CD4-positive, CD25-positive, alpha-beta regulatory T cell (primary cell): ENCODE data around the gene VWA2. TPM values are rescaled to one million over a fixed set of nuclear protein-coding genes. Genes with fewer than 3 reads are reported as not detected.

Experiments
- ATAC-seq, 2 donors: fragments of 150-1000 bp; cut with Tn5 transposase; one replicate each; pipeline ENCODE4 v1.10.0; 2021; ENCODE audit warnings: low read depth in 2 of 2, moderate number of reproducible peaks in 2 of 2, moderate library complexity in 1 of 2
- DNase-seq, 3 donors: peaks; one replicate each; pipeline versions ENCODE4 v3.0.0 to v3.0.0-alpha.2; 2012 to 2022; ENCODE audit warnings: mixed read lengths in 1 of 3
- H3K27ac ChIP-seq: one replicate; pipeline ENCODE4 v1.7.0; 2013; ENCODE audit warnings: mild to moderate bottlenecking, low read length; ENCODE audit not compliant: insufficient read depth, poor library complexity, severe bottlenecking
- H3K27me3 ChIP-seq: one replicate; pipeline ENCODE4 v1.7.0; 2013; ENCODE audit warnings: low read length; ENCODE audit not compliant: control insufficient read depth, insufficient read depth
- H3K36me3 ChIP-seq: one replicate; pipeline ENCODE4 v1.7.0; 2013; ENCODE audit warnings: mild to moderate bottlenecking, low read length, moderate library complexity; ENCODE audit not compliant: control insufficient read depth, insufficient read depth
- H3K4me1 ChIP-seq: 2 replicates; pipeline ENCODE4 v1.7.0; 2013; ENCODE audit warnings: mild to moderate bottlenecking, low read length; ENCODE audit not compliant: insufficient read depth, control insufficient read depth, poor library complexity, severe bottlenecking
- H3K4me3 ChIP-seq: one replicate; pipeline ENCODE4 v1.7.0; 2013; ENCODE audit warnings: low read depth, mild to moderate bottlenecking, low read length, moderate library complexity
- H3K9me3 ChIP-seq, 2 experiments: 1 replicate in 1 of 2; 2 replicates in 1 of 2; pipeline ENCODE4 v1.7.0; 2013; ENCODE audit warnings: low read length in 2 of 2, mild to moderate bottlenecking in 1 of 2, moderate library complexity in 1 of 2; ENCODE audit not compliant: control insufficient read depth in 2 of 2
- H3K27ac Mint-ChIP-seq, 3 donors: one replicate each; pipeline ENCODE4 v1.8.0; 2020 to 2022; ENCODE audit warnings: mild to moderate bottlenecking in 3 of 3, mixed read lengths in 3 of 3, moderate library complexity in 2 of 3
- H3K27me3 Mint-ChIP-seq: one replicate; pipeline ENCODE4 v1.8.0; 2022; ENCODE audit warnings: mild to moderate bottlenecking, mixed read lengths
- H3K36me3 Mint-ChIP-seq: one replicate; pipeline ENCODE4 v1.8.0; 2020; ENCODE audit warnings: mixed read lengths
- H3K4me1 Mint-ChIP-seq, 4 donors: one replicate each; pipeline ENCODE4 v1.8.0; 2020 to 2022; ENCODE audit warnings: mixed read lengths in 4 of 4, mild to moderate bottlenecking in 1 of 4
- H3K4me3 Mint-ChIP-seq, 4 donors: one replicate each; pipeline ENCODE4 v1.8.0; 2020 to 2022; ENCODE audit warnings: mild to moderate bottlenecking in 4 of 4, mixed read lengths in 4 of 4, moderate library complexity in 3 of 4
- H3K9me3 Mint-ChIP-seq, 7 donors: one replicate each; pipeline ENCODE4 v1.8.0; 2020 to 2022; ENCODE audit warnings: mixed read lengths in 7 of 7, mild to moderate bottlenecking in 3 of 7, moderate library complexity in 2 of 7
- polyA plus RNA-seq, 4 donors: library from polyadenylated mRNA; unstranded; fragments of 300-500 nt; fragmentation: Illumina TruSeq; gene quantifications; one replicate each; pipeline ENCODE4 v1.2.3, GENCODE V29; 2021
- total RNA-seq: library from RNA; stranded (reverse); gene quantifications from one replicate; pipeline ENCODE4 v1.2.3, GENCODE V29; 2022

VWA2 gene
- total and polyA plus RNA-seq, 5 donors from 2014 or later, result 0.12 TPM; not detected in 4

DNA sequence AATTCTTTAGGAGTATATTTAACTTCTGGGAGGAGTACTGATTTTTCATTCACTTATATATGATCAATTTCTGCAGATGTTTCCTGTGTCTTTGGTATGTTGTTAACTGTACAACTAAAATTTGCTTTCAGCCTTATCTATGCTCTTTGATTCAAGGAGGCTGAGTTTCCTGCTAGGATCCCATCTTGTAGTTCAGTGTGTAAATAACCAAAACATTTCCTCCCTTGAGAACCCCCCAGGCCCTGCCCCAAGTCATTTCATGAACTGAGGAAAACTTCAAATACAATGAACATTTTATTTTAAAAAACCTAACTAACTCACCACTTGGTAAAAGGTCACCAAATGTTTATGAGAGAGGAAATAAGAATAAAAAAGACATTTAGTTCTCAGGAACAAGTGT, 55.5 kb downstream of the VWA2 start:
- Histone ChIP-seq H3K9me3 (peaks cover 14 to 20% of the 10 kb centered on the region in 2 experiments), H3K36me3 (peaks cover 26% of the 10 kb centered on the region), H3K27me3 (no peaks in the 10 kb centered on the region), H3K27ac (no peak overlapping the region), H3K4me3 (no peak overlapping the region), H3K4me1 (no peaks in the 10 kb centered on the region)
- ATAC-seq, result no peak
- H3K9me3 Mint-ChIP-seq, result peaks cover 0 to 23% (median 5%) of the 10 kb centered on the region in 7 donors
- no peaks in the 10 kb centered on the region for H3K27me3 Mint-ChIP-seq
- H3K4me1 Mint-ChIP-seq, result no peaks in the 10 kb centered on the region
- H3K27ac Mint-ChIP-seq, result no peak overlapping the region
- DNase-seq, result no peak
- H3K36me3 Mint-ChIP-seq, result peaks cover 38% of the 10 kb centered on the region
- no peak overlapping the region for H3K4me3 Mint-ChIP-seq

DNA sequence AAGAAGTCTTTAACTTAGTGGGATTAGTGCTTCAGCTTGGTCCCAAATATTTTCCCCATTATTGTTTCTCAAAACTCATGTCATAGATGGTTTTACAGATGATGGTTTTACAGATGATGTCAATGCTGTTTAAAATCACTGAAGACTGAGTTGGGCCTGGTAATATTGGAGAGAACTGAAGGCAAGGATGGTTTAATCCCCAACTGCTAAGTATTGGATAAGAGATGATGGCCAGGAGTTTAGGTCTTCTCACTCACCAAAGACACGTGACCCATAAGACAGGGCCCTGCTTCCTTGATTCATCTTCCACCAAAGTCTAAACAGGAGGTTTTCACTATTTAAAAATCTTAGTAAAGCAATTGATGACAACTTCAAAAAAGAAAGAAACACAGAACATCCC, 56.3 kb downstream of the VWA2 start:
- Mint-ChIP-seq H3K4me3 (no peak overlapping the region), H3K9me3 (peaks cover 0 to 23% (median 5%) of the 10 kb centered on the region in 7 donors), H3K27ac (no peak overlapping the region), H3K27me3 (no peaks in the 10 kb centered on the region), H3K4me1 (no peaks in the 10 kb centered on the region), H3K36me3 (peaks cover 44% of the 10 kb centered on the region)
- ATAC-seq (no peak), DNase-seq (no peak)
- H3K27ac ChIP-seq, result no peak overlapping the region
- no peaks in the 10 kb centered on the region for H3K4me1 ChIP-seq
- no peak overlapping the region for H3K4me3 ChIP-seq
- H3K27me3 ChIP-seq, result no peaks in the 10 kb centered on the region
- H3K9me3 ChIP-seq, result peaks cover 14 to 20% of the 10 kb centered on the region in 2 experiments
- peaks cover 26% of the 10 kb centered on the region for H3K36me3 ChIP-seq

GRCh38 chr10:114297136-114297705, 58.2 kb downstream of the VWA2 start:
- Mint-ChIP-seq H3K27ac (no peak overlapping the region), H3K27me3 (no peaks in the 10 kb centered on the region), H3K4me3 (no peak overlapping the region), H3K4me1 (no peaks in the 10 kb centered on the region), H3K36me3 (peaks cover 49% of the 10 kb centered on the region), H3K9me3 (peaks cover 0 to 23% (median 5%) of the 10 kb centered on the region in 7 donors)
- ATAC-seq, result no peak
- no peaks in the 10 kb centered on the region for H3K27me3 ChIP-seq
- peaks cover 26% of the 10 kb centered on the region for H3K36me3 ChIP-seq
- no peak overlapping the region for H3K27ac ChIP-seq
- H3K4me1 ChIP-seq, result no peaks in the 10 kb centered on the region
- DNase-seq, result no peak
- peaks cover 14 to 20% of the 10 kb centered on the region in 2 experiments for H3K9me3 ChIP-seq
- no peak overlapping the region for H3K4me3 ChIP-seq

- ATAC-seq, result no peak
- H3K27ac Mint-ChIP-seq, result no peak overlapping the region
Observed at GRCh38 chr10:114300036-114300645, 61.1 kb downstream of the VWA2 start.

DNA sequence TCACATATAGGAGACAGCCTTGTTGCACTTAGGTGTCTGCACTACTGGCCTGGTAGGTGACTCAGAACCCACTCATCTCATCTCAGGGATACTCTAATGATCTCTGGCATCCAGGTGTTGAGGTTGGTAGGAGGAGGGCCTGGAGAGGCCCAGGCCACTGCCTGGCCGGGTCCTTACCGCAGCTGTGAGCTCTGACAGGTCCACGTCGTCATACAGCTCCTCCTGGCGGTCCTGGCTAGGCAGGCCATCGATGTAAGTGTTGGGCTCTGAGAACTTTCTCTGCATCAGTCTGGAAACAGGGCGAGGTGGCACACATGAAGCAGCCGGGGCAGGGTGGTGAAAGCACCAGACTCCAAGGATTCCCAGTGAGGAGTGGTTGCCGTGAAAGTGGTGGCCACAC, 62.1 kb downstream of the VWA2 start:
- H3K27me3 ChIP-seq, result no peaks in the 10 kb centered on the region
- H3K4me1 Mint-ChIP-seq, result peaks cover 5 to 13% (median 9%) of the 10 kb centered on the region in 4 donors
- peaks cover 0 to 5% (median 2%) of the 10 kb centered on the region in 7 donors for H3K9me3 Mint-ChIP-seq
- H3K4me3 ChIP-seq, result no peak overlapping the region
- H3K36me3 Mint-ChIP-seq, result peaks cover 30% of the 10 kb centered on the region
- H3K27me3 Mint-ChIP-seq, result no peaks in the 10 kb centered on the region
- DNase-seq, result no peak
- H3K36me3 ChIP-seq, result peaks cover 14% of the 10 kb centered on the region
- H3K27ac ChIP-seq, result no peak overlapping the region
- H3K9me3 ChIP-seq, result peaks cover 3 to 6% of the 10 kb centered on the region in 2 experiments
- ATAC-seq, result no peak
- no peak overlapping the region for H3K4me3 Mint-ChIP-seq
- H3K4me1 ChIP-seq, result peaks cover 15% of the 10 kb centered on the region
- no peak overlapping the region for H3K27ac Mint-ChIP-seq

More at GRCh38 chr10:114300036-114300645, 61.1 kb downstream of the VWA2 start:
- Histone ChIP-seq H3K9me3 (peaks cover 13 to 17% of the 10 kb centered on the region in 2 experiments), H3K27ac (no peak overlapping the region), H3K4me1 (peaks cover 15% of the 10 kb centered on the region), H3K27me3 (no peaks in the 10 kb centered on the region), H3K4me3 (no peak overlapping the region), H3K36me3 (peaks cover 24% of the 10 kb centered on the region)
- no peak overlapping the region for H3K4me3 Mint-ChIP-seq
- no peaks in the 10 kb centered on the region for H3K27me3 Mint-ChIP-seq
- DNase-seq, result no peak
- peaks cover 0 to 16% (median 5%) of the 10 kb centered on the region in 7 donors for H3K9me3 Mint-ChIP-seq
- peaks cover 41% of the 10 kb centered on the region for H3K36me3 Mint-ChIP-seq
- peaks cover 5 to 13% (median 9%) of the 10 kb centered on the region in 4 donors for H3K4me1 Mint-ChIP-seq

GRCh38 chr10:114301951-114302710, 63.1 kb downstream of the VWA2 start:
- Histone ChIP-seq H3K27me3 (no peaks in the 10 kb centered on the region), H3K4me1 (peaks cover 15% of the 10 kb centered on the region), H3K4me3 (no peak overlapping the region), H3K36me3 (peaks cover 4% of the 10 kb centered on the region), H3K27ac (no peak overlapping the region), H3K9me3 (no peaks in the 10 kb centered on the region)
- Mint-ChIP-seq H3K27me3 (no peaks in the 10 kb centered on the region), H3K4me3 (no peak overlapping the region), H3K9me3 (peaks cover 0 to 2% (median 0%) of the 10 kb centered on the region in 7 donors), H3K36me3 (peaks cover 24% of the 10 kb centered on the region), H3K4me1 (peaks cover 5 to 14% (median 9%) of the 10 kb centered on the region in 4 donors), H3K27ac (peak overlapping the region in 1 of 3 donors; percentile 55)
- ATAC-seq (no peak), DNase-seq (no peak)

DNA sequence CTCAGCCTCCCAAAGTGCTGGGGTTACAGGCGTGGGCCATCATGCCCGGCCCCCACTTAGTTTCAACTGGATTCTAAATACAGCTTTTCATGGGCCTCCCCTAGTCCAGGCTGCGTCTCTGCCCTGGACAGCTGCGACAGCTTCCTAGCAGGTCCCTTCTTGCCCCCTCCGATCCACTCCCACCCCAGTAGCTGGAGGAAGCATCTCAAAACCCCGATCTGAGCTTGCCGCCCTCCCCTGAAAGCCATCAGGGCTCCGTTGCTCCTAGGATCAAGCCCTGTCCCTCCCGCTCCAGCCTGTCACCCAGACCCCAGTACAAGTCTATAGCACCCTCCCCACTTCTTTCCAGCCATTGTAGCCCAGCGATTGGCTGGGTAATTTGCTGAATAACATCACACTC, 64.5 kb downstream of the VWA2 start:
- Mint-ChIP-seq H3K27ac (peak overlapping the region in 2 of 3 donors; percentile 34 to 78), H3K4me3 (peak overlapping the region; percentile 89 to 94 (median 92)), H3K4me1 (peaks cover 5 to 17% (median 9%) of the 10 kb centered on the region in 4 donors), H3K9me3 (no peaks in the 10 kb centered on the region), H3K27me3 (no peaks in the 10 kb centered on the region), H3K36me3 (peaks cover 18% of the 10 kb centered on the region)
- H3K9me3 ChIP-seq, result no peaks in the 10 kb centered on the region
- DNase-seq, result no peak
- peaks cover 15% of the 10 kb centered on the region for H3K4me1 ChIP-seq
- no peaks in the 10 kb centered on the region for H3K36me3 ChIP-seq
- H3K27me3 ChIP-seq, result no peaks in the 10 kb centered on the region
- peak overlapping the region; percentile 93 for H3K4me3 ChIP-seq
- no peak overlapping the region for H3K27ac ChIP-seq
- ATAC-seq, result no peak
